Activated naive CD4-positive, alpha-beta T cell treated with anti-CD3 and anti-CD28 coated beads, Interleukin-2, amount 50 U/mL, for 16 hours (primary cell): ENCODE measurements around the gene DEGS2.
"Not testable (repeated sequence)": the region's sequence is repeated elsewhere in the genome, so short reads cannot be mapped to it uniquely, and the experiment has no call there.

Source experiments
- DNase-seq: peaks from one replicate; pipeline ENCODE4 v3.0.0-alpha.2; 2020

DEGS2 gene

GRCh38 chr14:100178691-100179090, 19.2 kb upstream of the DEGS2 start:
- no peak for DNase-seq

- no peak for DNase-seq
These were observed 17.4 kb upstream of the DEGS2 start for GRCh38 chr14:100176811-100177327.

- no peak for DNase-seq
These were observed 13.9 kb upstream of the DEGS2 start for GRCh38 chr14:100173353-100173752.

- no peak for DNase-seq
These were observed 13.4 kb upstream of the DEGS2 start for GRCh38 chr14:100172811-100173210.

- no peak for DNase-seq
These were observed 11.4 kb upstream of the DEGS2 start for GRCh38 chr14:100170880-100171279.

GRCh38 chr14:100168506-100168905, 9.1 kb upstream of the DEGS2 start:
- DNase-seq, result no peak

GRCh38 chr14:100165831-100166440, 6.5 kb upstream of the DEGS2 start:
- no peak for DNase-seq

- no peak for DNase-seq
These were observed 5.9 kb upstream of the DEGS2 start for GRCh38 chr14:100165376-100165775.

GRCh38 chr14:100160534-100160916, 1.1 kb upstream of the DEGS2 start:
- DNase-seq, result no peak

GRCh38 chr14:100159865-100160533, 554 bp upstream of the DEGS2 start:
- no peak for DNase-seq

- no peak for DNase-seq
These were observed 815 bp downstream of the DEGS2 start for GRCh38 chr14:100158566-100159093.

GRCh38 chr14:100157548-100158232, 1.8 kb downstream of the DEGS2 start:
- DNase-seq, result not testable (repeated sequence)

- no peak for DNase-seq
These were observed 2.7 kb downstream of the DEGS2 start for GRCh38 chr14:100156776-100157175.

- no peak for DNase-seq
These were observed 3.5 kb downstream of the DEGS2 start for GRCh38 chr14:100155756-100156616.

GRCh38 chr14:100155049-100155621, 4.3 kb downstream of the DEGS2 start:
- no peak for DNase-seq

GRCh38 chr14:100153560-100153959, 5.9 kb downstream of the DEGS2 start:
- no peak for DNase-seq

- DNase-seq, result no peak
These were observed 7.4 kb downstream of the DEGS2 start for GRCh38 chr14:100152091-100152490.

GRCh38 chr14:100150932-100151587, 8.4 kb downstream of the DEGS2 start:
- DNase-seq, result no peak

- no peak for DNase-seq
These were observed 9.4 kb downstream of the DEGS2 start for GRCh38 chr14:100149851-100150611.

GRCh38 chr14:100148837-100149731, 10.4 kb downstream of the DEGS2 start:
- no peak for DNase-seq
